IMR-90 (cell line): ENCODE results near the gene BPGM. TPM values are rescaled to one million over a fixed set of nuclear protein-coding genes. Genes with fewer than 3 reads are reported as not detected.

Experiments
- ATAC-seq: fragments of 200-7000 bp; cut with Tn5 transposase; 2 replicates; pipeline ENCODE4 v1.9.1; 2020; ENCODE audit warnings: low read depth, mild to moderate bottlenecking, moderate library complexity
- BruUV-seq: library from RNA; stranded (reverse); fragments of 400-500 nt; replicated peaks from 2 replicates; lab custom pipeline; 2021; lab: Mats Ljungman, UMichigan
- CTCF ChIA-PET: fragments of 300-600 bp; formaldehyde crosslinking; extraction: SDS; loops from one replicate; lab custom pipeline; 2021; ENCODE audit warnings: antibody characterized with exemption; lab: Yijun Ruan, JAX
- POLR2A ChIA-PET: fragments of 300-600 bp; sonication (Branson Sonifier 250); formaldehyde crosslinking; loops from one replicate; lab custom pipeline; 2022; ENCODE audit warnings: antibody characterized with exemption; ENCODE audit not compliant: unreplicated experiment; lab: Charles Lee
- DNase-seq: peaks from one replicate; pipeline ENCODE4 v3.0.0; 2013
- H2AFZ ChIP-seq: replicated peaks from 2 replicates; pipeline ENCODE3; 2013; ENCODE audit warnings: low read length, mild to moderate bottlenecking; ENCODE audit not compliant: poor library complexity
- H2AK5ac ChIP-seq: 2 replicates; pipeline ENCODE4 v1.6.1; 2013; ENCODE audit warnings: low read depth, low read length, inconsistent platforms
- H2AK9ac ChIP-seq: replicated peaks from 2 replicates; pipeline ENCODE3; 2013; ENCODE audit warnings: mild to moderate bottlenecking, low read depth, low read length, moderate library complexity; ENCODE audit not compliant: poor library complexity
- H2BK120ac ChIP-seq: 2 replicates; pipeline ENCODE4 v1.6.1; 2013; ENCODE audit warnings: low read depth, low read length, inconsistent platforms
- H2BK15ac ChIP-seq: 3 replicates; pipeline ENCODE4 v1.6.1; 2013; ENCODE audit warnings: low read depth, low read length, inconsistent platforms
- H2BK20ac ChIP-seq: 2 replicates; pipeline ENCODE4 v1.6.1; 2013; ENCODE audit warnings: low read depth, mild to moderate bottlenecking, inconsistent platforms, low read length, moderate library complexity
- H2BK5ac ChIP-seq: 2 replicates; pipeline ENCODE4 v1.6.1; 2013; ENCODE audit warnings: mild to moderate bottlenecking, low read depth, low read length, inconsistent platforms; ENCODE audit not compliant: poor library complexity, severe bottlenecking
- H3K14ac ChIP-seq: replicated peaks from 2 replicates; pipeline ENCODE4 v1.6.1; 2013; ENCODE audit warnings: low read depth, low read length, inconsistent platforms
- H3K18ac ChIP-seq: 2 replicates; pipeline ENCODE4 v1.6.1; 2013; ENCODE audit warnings: low read depth, low read length, control low read depth
- H3K23ac ChIP-seq: 2 replicates; pipeline ENCODE4 v1.6.1; 2013; ENCODE audit warnings: low read depth, low read length, inconsistent platforms
- H3K27ac ChIP-seq: 2 replicates; pipeline ENCODE4 v1.5.1; 2013; ENCODE audit warnings: mild to moderate bottlenecking, control low read depth, low read length; ENCODE audit not compliant: insufficient read depth
- H3K27me3 ChIP-seq: 2 replicates; pipeline ENCODE4 v1.6.1; 2013; ENCODE audit warnings: low read length; ENCODE audit not compliant: control insufficient read depth, insufficient read depth
- H3K36me3 ChIP-seq: 2 replicates; pipeline ENCODE4 v1.6.1; 2013; ENCODE audit warnings: low read length, mixed read lengths; ENCODE audit not compliant: control insufficient read depth, insufficient read depth
- H3K4ac ChIP-seq: 2 replicates; pipeline ENCODE4 v1.6.1; 2013; ENCODE audit warnings: low read depth, low read length, inconsistent platforms
- H3K4me1 ChIP-seq: 2 replicates; pipeline ENCODE4 v1.6.1; 2013; ENCODE audit warnings: low read length, mixed read lengths; ENCODE audit not compliant: control insufficient read depth, insufficient read depth
- H3K4me2 ChIP-seq: 2 replicates; pipeline ENCODE4 v1.6.1; 2013; ENCODE audit warnings: low read depth, mild to moderate bottlenecking, control low read depth, low read length, moderate library complexity
- H3K4me3 ChIP-seq: 2 replicates; pipeline ENCODE4 v1.5.1; 2013; ENCODE audit warnings: low read depth, mild to moderate bottlenecking, control low read depth, low read length, moderate library complexity; ENCODE audit not compliant: insufficient read depth
- H3K56ac ChIP-seq: 2 replicates; pipeline ENCODE4 v1.6.1; 2013; ENCODE audit warnings: low read length, inconsistent platforms; ENCODE audit not compliant: insufficient read depth; ENCODE audit errors: extremely low read depth
- H3K79me1 ChIP-seq, 2 experiments: 2 replicates each; pipeline ENCODE4 v1.6.1; 2013; ENCODE audit warnings: low read length in 2 of 2, inconsistent platforms in 1 of 2, low read depth in 1 of 2
- H3K9ac ChIP-seq: 2 replicates; pipeline ENCODE4 v1.6.1; 2013; ENCODE audit warnings: low read depth, low read length, control low read depth
- H3K9me1 ChIP-seq: 2 replicates; pipeline ENCODE4 v1.6.1; 2013; ENCODE audit warnings: low read length, inconsistent platforms; ENCODE audit not compliant: insufficient read depth
- H3K9me3 ChIP-seq: 2 replicates; pipeline ENCODE4 v1.6.1; 2013; ENCODE audit warnings: low read length; ENCODE audit not compliant: control insufficient read depth, insufficient read depth
- H4K20me1 ChIP-seq: 2 replicates; pipeline ENCODE4 v1.6.1; 2013; ENCODE audit warnings: low read length, inconsistent platforms; ENCODE audit not compliant: insufficient read depth
- H4K5ac ChIP-seq: 2 replicates; pipeline ENCODE4 v1.6.1; 2013; ENCODE audit warnings: mild to moderate bottlenecking, low read depth, low read length, control low read depth
- H4K8ac ChIP-seq, 2 experiments: 2 replicates each; pipeline ENCODE4 v1.6.1; 2013; ENCODE audit warnings: low read depth in 2 of 2, low read length in 2 of 2, control low read depth in 1 of 2, inconsistent platforms in 1 of 2
- H4K91ac ChIP-seq: 2 replicates; pipeline ENCODE4 v1.6.1; 2013; ENCODE audit warnings: low read depth, low read length, inconsistent platforms; ENCODE audit not compliant: insufficient read depth
- BHLHE40 ChIP-seq: fragments of 150-350 bp; IDR thresholded peaks from 2 replicates; pipeline ENCODE4 v1.6.1; 2016; ENCODE audit warnings: mild to moderate bottlenecking, low read depth, low read length
- CEBPB ChIP-seq: IDR thresholded peaks from 2 replicates; pipeline ENCODE4 v1.6.1; 2012; ENCODE audit warnings: low read depth, low read length, improper control_type of control experiment
- CHD1 ChIP-seq: IDR thresholded peaks from 2 replicates; pipeline ENCODE4 v1.6.1; 2012; ENCODE audit warnings: low read depth, low read length, improper control_type of control experiment
- CTCF ChIP-seq: conservative IDR thresholded peaks from 2 replicates; pipeline ENCODE4 v1.5.1; 2012; ENCODE audit warnings: mild to moderate bottlenecking, low read depth, low read length, improper control_type of control experiment
- ELK1 ChIP-seq: fragments of 150-350 bp; IDR thresholded peaks from 2 replicates; pipeline ENCODE4 v1.6.1; 2016; ENCODE audit warnings: low read depth, mild to moderate bottlenecking, low read length, moderate library complexity, borderline replicate concordance
- FOS ChIP-seq: fragments of 150-350 bp; IDR thresholded peaks from 2 replicates; pipeline ENCODE4 v1.6.1; 2016; ENCODE audit warnings: low read depth, low read length
- MAFK ChIP-seq: IDR thresholded peaks from 2 replicates; pipeline ENCODE4 v1.6.1; 2012; ENCODE audit warnings: low read depth, low read length, improper control_type of control experiment
- MAZ ChIP-seq: IDR thresholded peaks from 2 replicates; pipeline ENCODE4 v1.6.1; 2012; ENCODE audit warnings: low read depth, mild to moderate bottlenecking, low read length, improper control_type of control experiment, moderate library complexity, borderline replicate concordance
- MXI1 ChIP-seq: IDR thresholded peaks from 2 replicates; pipeline ENCODE4 v1.6.1; 2012; ENCODE audit warnings: low read depth, mild to moderate bottlenecking, low read length, moderate library complexity, borderline replicate concordance
- NFE2L2 ChIP-seq: fragments of 150-350 bp; IDR thresholded peaks from 2 replicates; pipeline ENCODE4 v1.6.1; 2016; ENCODE audit warnings: low read depth, mild to moderate bottlenecking, low read length
- POLR2A ChIP-seq: IDR thresholded peaks from 2 replicates; pipeline ENCODE4 v1.6.1; 2012; ENCODE audit warnings: mild to moderate bottlenecking, low read depth, low read length
- RAD21 ChIP-seq: IDR thresholded peaks from 2 replicates; pipeline ENCODE4 v1.6.1; 2012; ENCODE audit warnings: low read length, improper control_type of control experiment
- RCOR1 ChIP-seq: IDR thresholded peaks from 2 replicates; pipeline ENCODE4 v1.6.1; 2012; ENCODE audit warnings: mild to moderate bottlenecking, low read length, improper control_type of control experiment; ENCODE audit not compliant: insufficient replicate concordance
- RFX5 ChIP-seq: IDR thresholded peaks from 2 replicates; pipeline ENCODE4 v1.8.0; 2012; ENCODE audit warnings: low read depth, mild to moderate bottlenecking, low read length, moderate library complexity
- SMC3 ChIP-seq: fragments of 150-350 bp; IDR thresholded peaks from 2 replicates; pipeline ENCODE4 v1.6.1; 2016; ENCODE audit warnings: low read depth, mild to moderate bottlenecking, antibody characterized with exemption, low read length, moderate library complexity
- USF2 ChIP-seq: fragments of 150-350 bp; IDR thresholded peaks from 2 replicates; pipeline ENCODE4 v1.6.1; 2017; ENCODE audit warnings: mild to moderate bottlenecking, antibody characterized with exemption, low read length, low read depth
- WGBS, 2 experiments: methylation state at CpG; one replicate each; pipeline versions ENCODE4 v1.1.5 to v1.1.7; 2013; ENCODE audit warnings: missing lambda C conversion rate in 2 of 2; ENCODE audit not compliant: insufficient read length in 1 of 2; ENCODE audit errors: extremely low coverage in 2 of 2; 5-methylcytosine and 5-hydroxymethylcytosine counted together
- dilution Hi-C: fragments of 300-500 bp; cut with HindIII; formaldehyde crosslinking; loops from one replicate; pipeline ENCODE4 v1.14.3; 2018; ENCODE audit warnings: low sequenced_read_pairs; ENCODE audit not compliant: unreplicated experiment
- in situ Hi-C: fragments of 300-500 bp; cut with MboI; formaldehyde crosslinking; loops from 3 replicates; pipeline ENCODE4 v1.14.3; 2019; ENCODE audit warnings: low sequenced_read_pairs, inconsistent platforms, mixed read lengths
- intact Hi-C: fragments of 100-400 bp; cut with micrococcal nuclease; formaldehyde crosslinking; loops from 2 replicates; pipeline ENCODE4 v1.10.0; 2022
- polyA plus RNA-seq, 3 experiments: library from polyadenylated mRNA; depleted of rRNA; stranded (reverse); fragments of >200 nt; gene quantifications; 2 replicates each; pipeline ENCODE4 v1.2.3, GENCODE V29; 2012; ENCODE audit warnings: low replicate concordance in 1 of 3
- total RNA-seq: library from RNA; depleted of rRNA; stranded (reverse); fragments of >200 nt; gene quantifications from 2 replicates; pipeline ENCODE4 v1.2.3, GENCODE V29; 2012

BPGM gene
- total and polyA plus RNA-seq, 2 of the 4 experiments (the other 2 are of a cell fraction) = 18.8 to 20.0 TPM

GRCh38 chr7:134708692-134709091 is 62.0 kb downstream of the BPGM start:
- Histone ChIP-seq H4K91ac (no peak overlapping the region), H2AK5ac (no peak overlapping the region), H3K4me1 (peaks cover 8% of the 10 kb centered on the region; the same call in 1 of the 2 replicates), H3K14ac (no peak overlapping the region), H2BK15ac (no peak overlapping the region), H3K4me3 (no peak overlapping the region), H3K27ac (no peak overlapping the region), H3K27me3 (no peaks in the 10 kb centered on the region), H3K9me1 (peaks cover 3% of the 10 kb centered on the region; the same call in 1 of the 2 replicates), H3K18ac (no peak overlapping the region), H3K9me3 (no peaks in the 10 kb centered on the region), H2AFZ (no peak overlapping the region), H3K23ac (0 out of 2 replicates have a peak overlapping the region, but pooled peaks have one; percentile 29), H4K5ac (no peak overlapping the region), H3K56ac (no peak overlapping the region), H3K9ac (no peak overlapping the region), H2BK5ac (no peak overlapping the region), H3K36me3 (no peaks in the 10 kb centered on the region), H2AK9ac (no peak overlapping the region), H4K20me1 (no peaks in the 10 kb centered on the region), H2BK20ac (no peak overlapping the region), H3K4me2 (no peak overlapping the region), H3K4ac (no peak overlapping the region), H2BK120ac (0 out of 2 replicates have a peak overlapping the region, but pooled peaks have one; percentile 39), H3K79me1 (peaks cover 0 to 6% of the 10 kb centered on the region in 2 experiments; a peak in 1 of 4 replicates), H4K8ac (no peak overlapping the region)
- WGBS, 2 experiments = 33% methylated on average over 1 of the region's 2 CpGs; no CpG with 5 or more reads in 1 of the 2 experiments
- dilution Hi-C loops (no loop called here), in situ Hi-C loops (no loop called here), intact Hi-C loops (no loop called here)
- ChIA-PET POLR2A (no interaction called here), CTCF (interaction anchor here (0.6 kb wide), 1 partner anchor 18 kb away, joined by 3 read pairs; no protein-coding TSS in a partner anchor)
- BruUV-seq = no TSS peak
- TF ChIP-seq CHD1 (no peak), SMC3 (no peak), NFE2L2 (no peak), RAD21 (no peak), CEBPB (no peak), RCOR1 (no peak), FOS (no peak), BHLHE40 (no peak), CTCF (no peak), MAFK (no peak), MAZ (no peak), USF2 (no peak), MXI1 (no peak), POLR2A (no peak), ELK1 (no peak), RFX5 (no peak)
- ATAC-seq (no peak), DNase-seq (no peak)
